Neuronal stem cell (in vitro differentiated cells): ENCODE data around the gene ASPDH.

Experiments used
- DNase-seq: peaks from one replicate; pipeline ENCODE4 v3.0.0-alpha.2; 2013; ENCODE audit warnings: low spot score
- H2AFZ ChIP-seq: one replicate; pipeline ENCODE4 v1.6.1; 2013; ENCODE audit warnings: mild to moderate bottlenecking, low read length, inconsistent platforms
- H2AK5ac ChIP-seq: 2 replicates; pipeline ENCODE4 v1.6.1; 2013; ENCODE audit warnings: low read depth, mild to moderate bottlenecking, inconsistent platforms, low read length, moderate library complexity, mixed read lengths
- H2BK120ac ChIP-seq: 2 replicates; pipeline ENCODE4 v1.6.1; 2013; ENCODE audit warnings: low read depth, mild to moderate bottlenecking, inconsistent platforms, low read length, moderate library complexity, mixed read lengths
- H2BK12ac ChIP-seq: one replicate; pipeline ENCODE4 v1.6.1; 2013; ENCODE audit warnings: low read length, inconsistent platforms
- H2BK15ac ChIP-seq: 2 replicates; pipeline ENCODE4 v1.6.1; 2013; ENCODE audit warnings: mild to moderate bottlenecking, low read length, inconsistent platforms, mixed read lengths
- H2BK5ac ChIP-seq: one replicate; pipeline ENCODE4 v1.6.1; 2013; ENCODE audit warnings: inconsistent platforms, mild to moderate bottlenecking, low read length, moderate library complexity
- H3K14ac ChIP-seq: one replicate; pipeline ENCODE4 v1.6.1; 2013; ENCODE audit warnings: low read length, inconsistent platforms
- H3K18ac ChIP-seq: 2 replicates; pipeline ENCODE4 v1.6.1; 2013; ENCODE audit warnings: low read length, inconsistent platforms
- H3K23ac ChIP-seq: 2 replicates; pipeline ENCODE4 v1.6.1; 2013; ENCODE audit warnings: low read depth, mild to moderate bottlenecking, mixed read lengths, low read length, inconsistent platforms; ENCODE audit not compliant: poor library complexity
- H3K27ac ChIP-seq: replicated peaks from 3 replicates; pipeline ENCODE4 v1.5.1; 2013; ENCODE audit warnings: low read length, inconsistent platforms
- H3K27me3 ChIP-seq, 3 experiments: 2 replicates each; pipeline ENCODE4 v1.6.1; 2013; ENCODE audit warnings: low read length in 3 of 3, mild to moderate bottlenecking in 2 of 3, inconsistent platforms in 1 of 3, low read depth in 1 of 3, mixed read lengths in 1 of 3, moderate library complexity in 1 of 3; ENCODE audit not compliant: control insufficient read depth in 3 of 3, insufficient read depth in 3 of 3
- H3K36me3 ChIP-seq, 2 donors: replicated peaks in 1 of 2; 2 replicates each; pipeline ENCODE4 v1.6.1; 2013; ENCODE audit warnings: low read length in 2 of 2; ENCODE audit not compliant: control insufficient read depth in 2 of 2, insufficient read depth in 2 of 2
- H3K4ac ChIP-seq: 2 replicates; pipeline ENCODE4 v1.6.1; 2013; ENCODE audit warnings: inconsistent platforms, mild to moderate bottlenecking, low read length, moderate library complexity
- H3K4me1 ChIP-seq, 2 donors: 1 replicate in 1 of 2; 2 replicates in 1 of 2; pipeline ENCODE4 v1.6.1; 2013; ENCODE audit warnings: low read length in 2 of 2, low read depth in 1 of 2; ENCODE audit not compliant: control insufficient read depth in 2 of 2, insufficient read depth in 1 of 2
- H3K4me2 ChIP-seq: one replicate; pipeline ENCODE4 v1.6.1; 2013; ENCODE audit warnings: mild to moderate bottlenecking, low read length, inconsistent platforms; ENCODE audit not compliant: insufficient read depth, poor library complexity, severe bottlenecking
- H3K4me3 ChIP-seq, 2 donors: 2 replicates each; pipeline ENCODE4 v1.5.1; 2013; ENCODE audit warnings: low read length in 2 of 2, mild to moderate bottlenecking in 2 of 2, inconsistent platforms in 1 of 2, moderate library complexity in 1 of 2
- H3K79me1 ChIP-seq: one replicate; pipeline ENCODE4 v1.6.1; 2013; ENCODE audit warnings: low read depth, mild to moderate bottlenecking, inconsistent platforms, low read length, moderate library complexity
- H3K9ac ChIP-seq: one replicate; pipeline ENCODE4 v1.6.1; 2013; ENCODE audit warnings: mild to moderate bottlenecking, low read depth, low read length, inconsistent platforms; ENCODE audit not compliant: poor library complexity
- H3K9me3 ChIP-seq, 2 donors: replicated peaks in 1 of 2; 2 replicates each; pipeline versions ENCODE3 to v1.6.1; 2013; ENCODE audit warnings: low read length in 2 of 2, mild to moderate bottlenecking in 2 of 2, inconsistent platforms in 1 of 2, low read depth in 1 of 2, mixed read lengths in 1 of 2, moderate library complexity in 1 of 2; ENCODE audit not compliant: control insufficient read depth in 2 of 2, insufficient read depth in 1 of 2
- H4K8ac ChIP-seq: one replicate; pipeline ENCODE4 v1.6.1; 2013; ENCODE audit warnings: low read depth, mild to moderate bottlenecking, inconsistent platforms, low read length, moderate library complexity
- H4K91ac ChIP-seq: one replicate; pipeline ENCODE4 v1.6.1; 2013; ENCODE audit warnings: low read length, low read depth, mild to moderate bottlenecking, inconsistent platforms; ENCODE audit not compliant: poor library complexity
- WGBS, 2 donors: extraction: QIAGEN DNeasy Blood & Tissue Kit; methylation state at CpG; one replicate each; pipeline ENCODE4 v1.1.7; 2013; ENCODE audit warnings: missing lambda C conversion rate in 2 of 2, mixed read lengths in 1 of 2; ENCODE audit not compliant: insufficient read length in 2 of 2, insufficient replicate concordance in 1 of 2; ENCODE audit errors: extremely low coverage in 2 of 2; 5-methylcytosine and 5-hydroxymethylcytosine counted together

The ASPDH gene

GRCh38 chr19:50555450-50556281 lies 42.0 kb upstream of the ASPDH start:
- Histone ChIP-seq H2BK5ac (no peak overlapping the region), H3K27me3 (no peaks in the 10 kb centered on the region), H3K14ac (peak overlapping the region; percentile 1), H3K4ac (no peak overlapping the region), H3K23ac (peak overlapping the region; percentile 43), H3K79me1 (peaks cover 35% of the 10 kb centered on the region), H4K8ac (no peak overlapping the region), H2AFZ (no peak overlapping the region), H2BK12ac (no peak overlapping the region), H3K4me1 (peaks cover 16 to 31% of the 10 kb centered on the region in 2 donors), H2BK120ac (peak overlapping the region; percentile 47), H2AK5ac (peak overlapping the region; percentile 97), H2BK15ac (no peak overlapping the region), H3K4me2 (peak overlapping the region; percentile 87), H4K91ac (no peak overlapping the region), H3K9me3 (no peaks in the 10 kb centered on the region), H3K4me3 (peak overlapping the region in 1 of 2 donors; percentile 42), H3K9ac (peak overlapping the region; percentile 44), H3K27ac (peak overlapping the region; percentile 43), H3K18ac (peak overlapping the region; percentile 98), H3K36me3 (peaks cover 9 to 21% of the 10 kb centered on the region in 2 donors)
- DNase-seq: no peak
- WGBS, 2 donors: no CpG with 5 or more reads among the region's 28 CpGs

DNA sequence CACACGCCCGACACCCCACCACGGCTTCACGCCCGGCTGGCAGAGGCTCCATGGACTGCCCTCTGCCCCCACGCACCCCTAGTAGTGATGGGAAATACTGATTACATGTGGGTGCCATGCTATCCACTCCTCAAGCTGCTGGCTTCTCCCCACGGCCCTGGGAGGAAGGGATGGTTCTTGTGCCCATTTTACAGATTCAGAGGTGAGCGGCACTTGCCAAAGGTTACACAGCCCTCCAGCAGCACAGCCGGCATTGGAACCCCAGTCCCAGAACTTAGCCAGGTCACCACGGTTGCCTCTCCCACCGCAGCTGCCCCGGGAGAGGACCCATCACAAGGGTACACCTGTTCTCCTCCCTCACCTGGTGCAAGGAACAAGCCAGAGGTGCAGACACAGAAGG lies 41.3 kb upstream of the ASPDH start:
- peak overlapping the region in 1 of 2 donors; percentile 42 for H3K4me3 ChIP-seq
- H3K27ac ChIP-seq: no peak overlapping the region
- WGBS, 2 donors: no CpG with 5 or more reads among the region's 12 CpGs
- no peak overlapping the region for H4K91ac ChIP-seq
- H2BK120ac ChIP-seq: no peak overlapping the region
- H2BK12ac ChIP-seq: no peak overlapping the region
- H3K23ac ChIP-seq: no peak overlapping the region
- no peak overlapping the region for H4K8ac ChIP-seq
- no peak overlapping the region for H3K14ac ChIP-seq
- DNase-seq: no peak
- no peaks in the 10 kb centered on the region for H3K9me3 ChIP-seq
- no peak overlapping the region for H2BK15ac ChIP-seq
- no peak overlapping the region for H3K4ac ChIP-seq
- H3K36me3 ChIP-seq: peaks cover 9 to 20% of the 10 kb centered on the region in 2 donors
- peaks cover 40% of the 10 kb centered on the region for H3K79me1 ChIP-seq
- peak overlapping the region; percentile 71 for H3K9ac ChIP-seq
- H2BK5ac ChIP-seq: no peak overlapping the region
- H3K27me3 ChIP-seq: no peaks in the 10 kb centered on the region
- peak overlapping the region; percentile 8 for H2AK5ac ChIP-seq
- H2AFZ ChIP-seq: no peak overlapping the region
- H3K4me1 ChIP-seq: peaks cover 21 to 37% of the 10 kb centered on the region in 2 donors
- no peak overlapping the region for H3K4me2 ChIP-seq
- no peak overlapping the region for H3K18ac ChIP-seq

GRCh38 chr19:50554212-50554611 lies 40.5 kb upstream of the ASPDH start:
- no CpG with 5 or more reads among the region's 10 CpGs for WGBS, 2 donors
- Histone ChIP-seq H3K27me3 (no peaks in the 10 kb centered on the region), H2AFZ (no peak overlapping the region), H2AK5ac (no peak overlapping the region), H3K27ac (no peak overlapping the region), H3K36me3 (peaks cover 9 to 17% of the 10 kb centered on the region in 2 donors), H3K4me3 (no peak overlapping the region), H3K14ac (no peak overlapping the region), H2BK12ac (no peak overlapping the region), H3K79me1 (peaks cover 48% of the 10 kb centered on the region), H4K91ac (no peak overlapping the region), H4K8ac (no peak overlapping the region), H3K9me3 (no peaks in the 10 kb centered on the region), H2BK5ac (no peak overlapping the region), H3K4ac (no peak overlapping the region), H2BK120ac (no peak overlapping the region), H3K23ac (no peak overlapping the region), H3K18ac (peak overlapping the region; percentile 25), H3K4me1 (peaks cover 21 to 40% of the 10 kb centered on the region in 2 donors), H3K9ac (no peak overlapping the region), H3K4me2 (no peak overlapping the region), H2BK15ac (no peak overlapping the region)
- no peak for DNase-seq

DNA sequence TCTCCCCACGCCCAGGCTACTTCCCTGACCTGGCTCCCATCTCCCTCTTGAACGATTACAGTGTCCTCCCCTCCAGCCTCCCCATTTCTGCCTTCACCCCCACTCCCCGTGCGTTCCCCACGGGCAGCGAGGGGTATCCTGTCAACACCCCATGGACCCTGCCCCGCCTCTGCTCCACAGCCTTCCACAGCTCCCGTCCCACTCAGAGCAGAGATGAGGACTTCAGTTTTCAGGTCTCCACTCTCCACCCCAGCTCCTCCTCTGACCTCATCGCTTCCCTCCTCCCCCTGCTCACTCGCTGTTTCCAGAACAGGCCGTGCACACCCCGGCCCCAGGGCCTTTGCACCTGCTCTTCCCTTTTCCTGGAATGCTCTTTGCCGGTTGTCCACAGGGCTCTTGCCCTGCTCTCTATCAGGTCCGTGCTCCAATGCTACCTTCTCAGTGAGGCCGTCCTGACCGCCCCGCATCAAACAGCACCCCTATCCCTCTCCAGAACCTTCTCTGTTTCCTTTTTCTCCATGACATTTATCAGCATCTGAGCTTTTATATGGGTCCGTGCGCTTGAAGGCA lies 39.5 kb upstream of the ASPDH start:
- H3K79me1 ChIP-seq: peaks cover 48% of the 10 kb centered on the region
- peak overlapping the region; percentile 49 for H3K18ac ChIP-seq
- no peak overlapping the region for H3K14ac ChIP-seq
- H2BK12ac ChIP-seq: no peak overlapping the region
- H2AK5ac ChIP-seq: no peak overlapping the region
- WGBS, 2 donors: no CpG with 5 or more reads among the region's 19 CpGs
- H3K23ac ChIP-seq: peak overlapping the region; percentile 32
- no peak overlapping the region for H2BK5ac ChIP-seq
- no peak overlapping the region for H3K9ac ChIP-seq
- H3K9me3 ChIP-seq: no peaks in the 10 kb centered on the region
- H3K27me3 ChIP-seq: no peaks in the 10 kb centered on the region
- H2BK15ac ChIP-seq: no peak overlapping the region
- H4K8ac ChIP-seq: no peak overlapping the region
- H2AFZ ChIP-seq: no peak overlapping the region
- H2BK120ac ChIP-seq: no peak overlapping the region
- peaks cover 21 to 40% of the 10 kb centered on the region in 2 donors for H3K4me1 ChIP-seq
- H3K27ac ChIP-seq: no peak overlapping the region
- H4K91ac ChIP-seq: no peak overlapping the region
- H3K36me3 ChIP-seq: peaks cover 8 to 16% of the 10 kb centered on the region in 2 donors
- H3K4me2 ChIP-seq: no peak overlapping the region
- no peak overlapping the region for H3K4ac ChIP-seq
- no peak for DNase-seq
- H3K4me3 ChIP-seq: no peak overlapping the region
